Stimulated activated CD4-positive, alpha-beta T cell treated with anti-CD3 and anti-CD28 coated beads, TNF-alpha, amount 100 ng/mL, for 1 hour (primary cell): Measurements from ENCODE around the gene OTUD7B.
"Not testable (repeated sequence)": the region's sequence is repeated elsewhere in the genome, so short reads cannot be mapped to it uniquely, and the experiment has no call there.

Experiments used
- DNase-seq, 3 donors: peaks; one replicate each; pipeline ENCODE4 v3.0.0-alpha.2; 2020; ENCODE audit warnings: low read depth in 3 of 3, low spot score in 1 of 3

The OTUD7B gene

GRCh38 chr1:150010393-150011115 lies at the start of gene OTUD7B:
Gene OTUD7B, minus strand, starts transcription at chr1:150010726. Its CDS starts 33,216 bp downstream, at chr1:149977510.
- peak in 2 of 3 donors; percentile 37 to 71 for DNase-seq

GRCh38 chr1:150060260-150060659 lies 49.7 kb upstream of the OTUD7B start:
- no peak for DNase-seq

DNA sequence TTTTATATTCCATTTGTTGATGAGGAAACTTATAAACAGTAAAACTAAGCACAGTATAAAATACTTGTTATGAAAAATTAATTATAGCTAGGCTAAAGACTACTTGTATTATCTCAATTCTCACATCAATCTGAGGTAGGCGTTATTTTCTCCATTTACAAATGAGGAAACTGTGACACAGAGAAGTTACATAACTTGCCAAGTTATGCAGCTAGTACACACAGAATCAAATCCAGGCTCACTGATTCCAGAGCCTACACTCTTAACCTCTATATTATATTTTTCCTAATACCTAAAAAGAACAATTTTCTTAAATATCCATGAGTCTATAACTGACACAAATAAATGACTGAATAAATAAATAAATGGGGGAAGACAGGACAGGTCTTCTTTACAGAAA lies 45.9 kb upstream of the OTUD7B start:
- no peak for DNase-seq

- DNase-seq: not testable (repeated sequence)
These were observed 45.0 kb upstream of the OTUD7B start for GRCh38 chr1:150055507-150055906.

- DNase-seq: no peak
These were observed 43.4 kb upstream of the OTUD7B start for GRCh38 chr1:150053926-150054325.

DNA sequence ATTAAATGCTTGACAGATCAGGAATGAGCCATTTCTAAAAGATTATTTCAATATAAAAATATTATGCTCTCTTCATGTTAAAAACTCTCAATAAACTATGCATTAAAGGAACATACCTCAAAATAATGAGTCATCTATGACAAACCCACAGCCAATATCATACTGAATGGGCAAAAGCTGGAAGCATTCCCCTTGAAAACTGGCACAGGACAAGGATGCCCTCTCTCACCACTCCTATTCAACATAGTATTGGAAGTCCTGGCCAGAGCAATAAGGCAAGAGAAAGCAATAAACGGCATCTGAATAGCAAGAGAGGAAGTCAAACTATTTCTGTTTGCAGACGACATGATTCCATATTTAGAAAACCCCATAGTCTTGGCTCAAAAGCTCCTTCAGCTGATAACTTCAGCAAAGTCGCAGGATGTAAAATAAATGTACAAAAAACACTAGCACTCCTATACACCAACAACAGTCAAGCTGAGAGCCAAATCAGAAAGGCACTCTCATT lies 41.4 kb upstream of the OTUD7B start:
- not testable (repeated sequence) for DNase-seq

DNA sequence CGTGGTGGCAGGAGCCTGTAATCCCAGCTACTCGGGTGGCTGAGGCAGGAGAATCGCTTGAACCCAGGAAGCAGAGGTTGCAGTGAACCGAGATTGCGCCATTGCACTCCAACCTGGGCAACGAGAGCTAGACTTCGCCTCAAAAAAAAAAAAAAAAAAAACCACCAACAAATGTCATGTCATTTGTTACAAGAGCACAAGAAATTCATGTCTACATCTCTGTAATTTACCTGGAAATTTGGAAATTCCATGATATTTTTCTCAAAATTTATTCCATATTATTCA lies 40.5 kb upstream of the OTUD7B start:
- no peak for DNase-seq

DNA sequence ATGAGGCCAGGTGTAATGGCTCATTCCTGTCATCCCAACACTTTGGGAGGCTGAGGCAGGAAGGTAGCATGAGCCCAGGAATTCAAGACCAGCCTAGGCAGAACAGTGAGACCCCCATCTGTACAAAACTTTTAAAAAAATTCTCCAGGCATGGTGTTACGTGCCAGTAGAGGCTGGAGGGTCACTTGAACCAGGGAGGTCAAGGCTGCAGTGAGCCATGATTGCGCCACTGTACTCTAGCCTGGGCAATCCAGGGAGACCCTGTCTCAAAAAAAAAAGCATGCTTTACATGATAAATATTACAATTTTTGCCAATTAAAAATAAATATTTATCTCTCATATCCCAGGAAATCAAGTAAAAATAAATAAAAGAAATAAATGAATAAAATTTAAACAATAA lies 39.4 kb upstream of the OTUD7B start:
- no peak for DNase-seq

DNA sequence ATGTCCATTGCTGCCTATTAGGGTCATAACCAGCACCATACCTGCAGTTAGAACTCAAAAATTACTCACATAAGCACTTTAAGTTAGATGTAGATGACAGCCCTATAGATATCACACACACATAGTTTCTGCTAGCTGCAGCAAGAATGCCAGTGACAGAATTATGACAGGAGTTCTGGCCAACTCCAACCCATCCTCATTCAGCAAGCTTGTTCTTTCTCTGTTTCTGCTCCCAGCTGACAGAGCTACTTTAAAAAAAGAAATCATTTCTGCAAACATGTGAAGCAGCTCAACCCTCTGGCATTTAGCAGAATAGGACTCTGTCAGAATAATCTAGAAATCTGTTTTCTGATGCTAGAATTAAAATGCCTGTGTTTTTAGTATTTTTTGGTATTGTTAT lies 23.8 kb upstream of the OTUD7B start:
- DNase-seq: no peak

- no peak for DNase-seq
These were observed 17.8 kb upstream of the OTUD7B start for GRCh38 chr1:150028322-150028721.

DNA sequence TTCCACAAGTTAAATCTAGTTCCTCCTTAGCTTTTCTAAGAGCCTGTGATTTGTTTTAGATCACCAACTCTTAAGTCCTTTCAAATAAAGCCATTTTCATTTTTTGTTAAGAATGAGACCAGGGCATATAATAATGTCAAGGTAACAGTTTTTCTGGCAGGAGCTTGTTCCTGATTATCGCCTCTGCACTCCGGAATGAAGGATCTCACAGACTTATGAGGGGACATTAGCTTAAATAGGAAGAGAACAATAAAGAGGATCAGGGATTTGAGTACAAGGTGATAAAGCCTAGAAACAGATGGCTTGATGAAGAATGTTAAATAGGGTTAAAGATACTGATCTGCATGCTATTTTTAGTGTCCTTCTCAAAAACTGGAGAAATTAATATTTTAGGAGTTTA lies 13.6 kb upstream of the OTUD7B start:
- no peak for DNase-seq

GRCh38 chr1:150022357-150022756 lies 11.8 kb upstream of the OTUD7B start:
- DNase-seq: no peak

DNA sequence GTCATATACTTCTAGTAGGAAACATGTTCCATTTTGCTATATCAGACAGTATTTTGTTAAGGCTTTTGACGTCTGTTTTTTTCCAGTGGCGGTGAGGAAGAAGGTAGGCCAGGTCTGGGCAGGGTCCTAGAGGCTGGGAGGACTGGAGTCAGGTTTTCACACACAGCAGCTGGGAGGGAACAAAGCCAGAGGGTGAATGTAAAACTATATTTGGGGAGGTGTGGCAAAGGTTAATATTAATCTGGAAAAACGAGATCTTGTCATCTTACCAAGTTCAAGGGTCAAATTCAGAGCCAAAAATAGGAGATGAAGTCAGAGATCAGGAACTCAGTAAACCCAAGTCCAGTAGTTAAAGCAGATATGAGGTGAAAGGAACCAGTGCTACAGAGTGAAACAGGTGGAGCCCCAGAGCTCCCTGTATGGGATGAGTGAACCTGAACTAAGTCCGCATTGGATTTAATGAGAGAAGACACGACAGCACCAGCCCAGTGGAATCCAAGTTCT lies 10.7 kb upstream of the OTUD7B start:
- DNase-seq: no peak

GRCh38 chr1:150020711-150021110 lies 10.2 kb upstream of the OTUD7B start:
- DNase-seq: no peak

- DNase-seq: no peak
These were observed 7.6 kb upstream of the OTUD7B start for GRCh38 chr1:150018165-150018564.

- no peak for DNase-seq
These were observed 6.8 kb upstream of the OTUD7B start for GRCh38 chr1:150017206-150017750.

GRCh38 chr1:150015651-150016131 lies 5.2 kb upstream of the OTUD7B start:
- no peak for DNase-seq

- DNase-seq: no peak
These were observed 2.1 kb upstream of the OTUD7B start for GRCh38 chr1:150012611-150013010.

DNA sequence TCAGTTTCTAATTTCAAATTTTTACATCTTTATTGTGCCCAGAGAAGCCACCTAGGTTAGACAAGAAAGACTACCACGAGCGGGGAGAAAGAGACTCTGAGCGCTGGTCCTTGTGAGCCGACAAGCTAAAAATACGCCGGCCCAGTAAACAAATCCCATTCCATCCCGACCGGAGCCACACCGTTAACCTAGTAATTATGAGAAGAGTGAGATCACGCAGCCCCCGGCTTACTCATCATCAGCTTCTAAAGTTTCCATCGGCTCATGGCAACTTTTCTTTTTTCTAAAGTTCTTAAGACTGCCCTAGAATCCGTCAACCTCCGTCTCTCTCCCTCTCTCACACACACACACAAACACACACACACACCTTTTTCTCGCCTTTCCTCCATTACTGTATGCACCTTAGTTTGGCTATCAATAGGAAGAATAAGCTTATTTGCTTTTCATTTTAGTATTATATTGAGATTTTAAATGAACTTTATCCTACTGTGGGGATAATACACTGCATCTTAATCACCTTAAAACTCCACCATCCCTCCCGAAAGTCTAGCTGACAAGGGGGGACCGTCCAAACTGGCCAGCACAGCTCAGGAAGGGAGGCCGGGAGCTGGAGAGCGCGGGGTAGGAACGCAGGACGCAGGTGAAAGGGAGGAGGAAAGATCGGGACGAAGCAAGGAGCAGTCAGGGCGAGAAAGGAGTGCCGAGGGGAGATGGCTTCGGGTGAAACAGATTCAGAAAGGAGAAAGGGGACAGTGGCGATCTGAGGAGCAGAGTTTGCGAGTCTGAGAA lies 728 bp downstream of the OTUD7B start:
- DNase-seq: peak in 2 of 3 donors; percentile 20 to 34

- no peak for DNase-seq
These were observed 1.8 kb downstream of the OTUD7B start for GRCh38 chr1:150008699-150009098.

- no peak for DNase-seq
These were observed 3.6 kb downstream of the OTUD7B start for GRCh38 chr1:150006881-150007421.

DNA sequence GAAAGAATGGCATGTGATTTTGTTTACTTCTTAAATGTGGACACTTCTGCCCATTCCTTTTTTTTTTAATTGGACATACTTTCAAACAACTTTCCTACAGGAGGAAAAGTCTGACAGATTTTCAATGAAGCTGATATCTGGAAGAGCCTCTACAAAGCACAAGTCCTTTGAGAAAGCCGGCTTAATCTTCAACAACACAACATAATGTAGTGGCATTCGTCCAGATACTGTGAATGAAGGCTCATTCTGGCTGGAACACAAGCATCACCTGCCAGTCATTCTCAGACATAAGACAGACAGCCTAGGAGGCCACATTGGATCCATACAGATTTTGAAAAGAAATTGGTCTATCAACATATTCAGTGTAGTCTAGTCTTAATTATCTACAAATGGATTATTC lies 4.9 kb downstream of the OTUD7B start:
- DNase-seq: no peak
